IMR-90 (cell line): ENCODE results near the gene MYCBPAP. TPM values are rescaled to one million over a fixed set of nuclear protein-coding genes. Genes with fewer than 3 reads are reported as not detected.

Experiments used
- ATAC-seq: fragments of 200-7000 bp; cut with Tn5 transposase; 2 replicates; pipeline ENCODE4 v1.9.1; 2020; ENCODE audit warnings: low read depth, mild to moderate bottlenecking, moderate library complexity
- BruUV-seq: library from RNA; stranded (reverse); fragments of 400-500 nt; replicated peaks from 2 replicates; lab custom pipeline; 2021; lab: Mats Ljungman, UMichigan
- CTCF ChIA-PET: fragments of 300-600 bp; formaldehyde crosslinking; extraction: SDS; loops from one replicate; lab custom pipeline; 2021; ENCODE audit warnings: antibody characterized with exemption; lab: Yijun Ruan, JAX
- POLR2A ChIA-PET: fragments of 300-600 bp; sonication (Branson Sonifier 250); formaldehyde crosslinking; loops from one replicate; lab custom pipeline; 2022; ENCODE audit warnings: antibody characterized with exemption; ENCODE audit not compliant: unreplicated experiment; lab: Charles Lee
- DNase-seq: peaks from one replicate; pipeline ENCODE4 v3.0.0; 2013
- H2AFZ ChIP-seq: replicated peaks from 2 replicates; pipeline ENCODE3; 2013; ENCODE audit warnings: low read length, mild to moderate bottlenecking; ENCODE audit not compliant: poor library complexity
- H2AK5ac ChIP-seq: 2 replicates; pipeline ENCODE4 v1.6.1; 2013; ENCODE audit warnings: low read depth, low read length, inconsistent platforms
- H2AK9ac ChIP-seq: replicated peaks from 2 replicates; pipeline ENCODE3; 2013; ENCODE audit warnings: mild to moderate bottlenecking, low read depth, low read length, moderate library complexity; ENCODE audit not compliant: poor library complexity
- H2BK120ac ChIP-seq: 2 replicates; pipeline ENCODE4 v1.6.1; 2013; ENCODE audit warnings: low read depth, low read length, inconsistent platforms
- H2BK15ac ChIP-seq: 3 replicates; pipeline ENCODE4 v1.6.1; 2013; ENCODE audit warnings: low read depth, low read length, inconsistent platforms
- H2BK20ac ChIP-seq: 2 replicates; pipeline ENCODE4 v1.6.1; 2013; ENCODE audit warnings: low read depth, mild to moderate bottlenecking, inconsistent platforms, low read length, moderate library complexity
- H2BK5ac ChIP-seq: 2 replicates; pipeline ENCODE4 v1.6.1; 2013; ENCODE audit warnings: mild to moderate bottlenecking, low read depth, low read length, inconsistent platforms; ENCODE audit not compliant: poor library complexity, severe bottlenecking
- H3K14ac ChIP-seq: replicated peaks from 2 replicates; pipeline ENCODE4 v1.6.1; 2013; ENCODE audit warnings: low read depth, low read length, inconsistent platforms
- H3K18ac ChIP-seq: 2 replicates; pipeline ENCODE4 v1.6.1; 2013; ENCODE audit warnings: low read depth, low read length, control low read depth
- H3K23ac ChIP-seq: 2 replicates; pipeline ENCODE4 v1.6.1; 2013; ENCODE audit warnings: low read depth, low read length, inconsistent platforms
- H3K27ac ChIP-seq: 2 replicates; pipeline ENCODE4 v1.5.1; 2013; ENCODE audit warnings: mild to moderate bottlenecking, control low read depth, low read length; ENCODE audit not compliant: insufficient read depth
- H3K27me3 ChIP-seq: 2 replicates; pipeline ENCODE4 v1.6.1; 2013; ENCODE audit warnings: low read length; ENCODE audit not compliant: control insufficient read depth, insufficient read depth
- H3K36me3 ChIP-seq: 2 replicates; pipeline ENCODE4 v1.6.1; 2013; ENCODE audit warnings: low read length, mixed read lengths; ENCODE audit not compliant: control insufficient read depth, insufficient read depth
- H3K4ac ChIP-seq: 2 replicates; pipeline ENCODE4 v1.6.1; 2013; ENCODE audit warnings: low read depth, low read length, inconsistent platforms
- H3K4me1 ChIP-seq: 2 replicates; pipeline ENCODE4 v1.6.1; 2013; ENCODE audit warnings: low read length, mixed read lengths; ENCODE audit not compliant: control insufficient read depth, insufficient read depth
- H3K4me2 ChIP-seq: 2 replicates; pipeline ENCODE4 v1.6.1; 2013; ENCODE audit warnings: low read depth, mild to moderate bottlenecking, control low read depth, low read length, moderate library complexity
- H3K4me3 ChIP-seq: 2 replicates; pipeline ENCODE4 v1.5.1; 2013; ENCODE audit warnings: low read depth, mild to moderate bottlenecking, control low read depth, low read length, moderate library complexity; ENCODE audit not compliant: insufficient read depth
- H3K56ac ChIP-seq: 2 replicates; pipeline ENCODE4 v1.6.1; 2013; ENCODE audit warnings: low read length, inconsistent platforms; ENCODE audit not compliant: insufficient read depth; ENCODE audit errors: extremely low read depth
- H3K79me1 ChIP-seq, 2 experiments: 2 replicates each; pipeline ENCODE4 v1.6.1; 2013; ENCODE audit warnings: low read length in 2 of 2, inconsistent platforms in 1 of 2, low read depth in 1 of 2
- H3K9ac ChIP-seq: 2 replicates; pipeline ENCODE4 v1.6.1; 2013; ENCODE audit warnings: low read depth, low read length, control low read depth
- H3K9me1 ChIP-seq: 2 replicates; pipeline ENCODE4 v1.6.1; 2013; ENCODE audit warnings: low read length, inconsistent platforms; ENCODE audit not compliant: insufficient read depth
- H3K9me3 ChIP-seq: 2 replicates; pipeline ENCODE4 v1.6.1; 2013; ENCODE audit warnings: low read length; ENCODE audit not compliant: control insufficient read depth, insufficient read depth
- H4K20me1 ChIP-seq: 2 replicates; pipeline ENCODE4 v1.6.1; 2013; ENCODE audit warnings: low read length, inconsistent platforms; ENCODE audit not compliant: insufficient read depth
- H4K5ac ChIP-seq: 2 replicates; pipeline ENCODE4 v1.6.1; 2013; ENCODE audit warnings: mild to moderate bottlenecking, low read depth, low read length, control low read depth
- H4K8ac ChIP-seq, 2 experiments: 2 replicates each; pipeline ENCODE4 v1.6.1; 2013; ENCODE audit warnings: low read depth in 2 of 2, low read length in 2 of 2, control low read depth in 1 of 2, inconsistent platforms in 1 of 2
- H4K91ac ChIP-seq: 2 replicates; pipeline ENCODE4 v1.6.1; 2013; ENCODE audit warnings: low read depth, low read length, inconsistent platforms; ENCODE audit not compliant: insufficient read depth
- CHD1 ChIP-seq: IDR thresholded peaks from 2 replicates; pipeline ENCODE4 v1.6.1; 2012; ENCODE audit warnings: low read depth, low read length, improper control_type of control experiment
- FOS ChIP-seq: fragments of 150-350 bp; IDR thresholded peaks from 2 replicates; pipeline ENCODE4 v1.6.1; 2016; ENCODE audit warnings: low read depth, low read length
- MAFK ChIP-seq: IDR thresholded peaks from 2 replicates; pipeline ENCODE4 v1.6.1; 2012; ENCODE audit warnings: low read depth, low read length, improper control_type of control experiment
- RFX5 ChIP-seq: IDR thresholded peaks from 2 replicates; pipeline ENCODE4 v1.8.0; 2012; ENCODE audit warnings: low read depth, mild to moderate bottlenecking, low read length, moderate library complexity
- WGBS, 2 experiments: methylation state at CpG; one replicate each; pipeline versions ENCODE4 v1.1.5 to v1.1.7; 2013; ENCODE audit warnings: missing lambda C conversion rate in 2 of 2; ENCODE audit not compliant: insufficient read length in 1 of 2; ENCODE audit errors: extremely low coverage in 2 of 2; 5-methylcytosine and 5-hydroxymethylcytosine counted together
- dilution Hi-C: fragments of 300-500 bp; cut with HindIII; formaldehyde crosslinking; loops from one replicate; pipeline ENCODE4 v1.14.3; 2018; ENCODE audit warnings: low sequenced_read_pairs; ENCODE audit not compliant: unreplicated experiment
- in situ Hi-C: fragments of 300-500 bp; cut with MboI; formaldehyde crosslinking; loops from 3 replicates; pipeline ENCODE4 v1.14.3; 2019; ENCODE audit warnings: low sequenced_read_pairs, inconsistent platforms, mixed read lengths
- intact Hi-C: fragments of 100-400 bp; cut with micrococcal nuclease; formaldehyde crosslinking; loops from 2 replicates; pipeline ENCODE4 v1.10.0; 2022
- polyA plus RNA-seq, 3 experiments: library from polyadenylated mRNA; depleted of rRNA; stranded (reverse); fragments of >200 nt; gene quantifications; 2 replicates each; pipeline ENCODE4 v1.2.3, GENCODE V29; 2012; ENCODE audit warnings: low replicate concordance in 1 of 3
- total RNA-seq: library from RNA; depleted of rRNA; stranded (reverse); fragments of >200 nt; gene quantifications from 2 replicates; pipeline ENCODE4 v1.2.3, GENCODE V29; 2012
- TF ChIP-seq, protein P1 (sequence below): conservative IDR thresholded peaks from 2 replicates; pipeline ENCODE4 v1.5.1; 2012; ENCODE audit warnings: mild to moderate bottlenecking, low read depth, low read length, improper control_type of control experiment
- TF ChIP-seq, protein P2 (sequence below): fragments of 150-350 bp; IDR thresholded peaks from 2 replicates; pipeline ENCODE4 v1.6.1; 2017; ENCODE audit warnings: mild to moderate bottlenecking, antibody characterized with exemption, low read length, low read depth

Gene MYCBPAP
- total and polyA plus RNA-seq, 2 of the 4 experiments (the other 2 are of a cell fraction): 0.17 to 0.18 TPM

DNA sequence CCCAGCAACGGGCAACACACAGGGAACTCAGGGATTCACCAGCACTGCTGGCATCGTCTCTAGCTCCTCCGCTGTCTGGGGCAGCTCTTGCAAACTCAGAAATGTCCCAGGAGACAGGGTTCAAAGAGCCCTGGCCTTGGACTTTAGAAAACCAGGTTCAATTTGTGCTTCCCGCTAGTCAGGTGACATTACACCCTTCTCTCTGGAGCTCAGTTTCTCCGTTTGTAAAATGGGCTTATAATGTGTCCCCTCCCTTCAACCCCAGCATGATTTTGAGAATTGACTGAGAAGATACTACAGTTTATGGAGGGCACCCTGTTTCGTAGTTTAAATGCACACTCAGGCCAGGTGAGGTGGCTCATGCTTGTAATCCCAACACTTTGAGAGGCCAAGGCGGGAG is 1.9 kb upstream of the MYCBPAP start:
- H3K4me3 ChIP-seq: no peak overlapping the region
- no TSS peak for BruUV-seq
- no peak overlapping the region; the same call in 1 of the 2 replicates for H2AK5ac ChIP-seq
- H3K4ac ChIP-seq: no peak overlapping the region
- no peaks in the 10 kb centered on the region; the same call in 1 of the 2 replicates for H3K27me3 ChIP-seq
- peaks cover 4% of the 10 kb centered on the region for H3K4me1 ChIP-seq
- no peaks in the 10 kb centered on the region for H4K20me1 ChIP-seq
- H3K23ac ChIP-seq: no peak overlapping the region; the same call in 1 of the 2 replicates
- no peak overlapping the region for H3K18ac ChIP-seq
- peaks cover 0 to 3% of the 10 kb centered on the region in 2 experiments; a peak in 1 of 4 replicates for H3K79me1 ChIP-seq
- no peak overlapping the region for H4K91ac ChIP-seq
- no peak overlapping the region for H3K4me2 ChIP-seq
- H2AFZ ChIP-seq: no peak overlapping the region
- no peak overlapping the region for H2BK5ac ChIP-seq
- H2BK120ac ChIP-seq: no peak overlapping the region
- H3K56ac ChIP-seq: no peak overlapping the region
- ATAC-seq: no peak
- POLR2A ChIA-PET: no interaction called here
- no peak overlapping the region for H3K14ac ChIP-seq
- dilution Hi-C loops: no loop called here
- no peak overlapping the region for H4K8ac ChIP-seq
- H3K27ac ChIP-seq: no peak overlapping the region
- no peak overlapping the region for H2AK9ac ChIP-seq
- no peak for DNase-seq
- no peak overlapping the region for H4K5ac ChIP-seq
- TF ChIP-seq, protein P1, sequence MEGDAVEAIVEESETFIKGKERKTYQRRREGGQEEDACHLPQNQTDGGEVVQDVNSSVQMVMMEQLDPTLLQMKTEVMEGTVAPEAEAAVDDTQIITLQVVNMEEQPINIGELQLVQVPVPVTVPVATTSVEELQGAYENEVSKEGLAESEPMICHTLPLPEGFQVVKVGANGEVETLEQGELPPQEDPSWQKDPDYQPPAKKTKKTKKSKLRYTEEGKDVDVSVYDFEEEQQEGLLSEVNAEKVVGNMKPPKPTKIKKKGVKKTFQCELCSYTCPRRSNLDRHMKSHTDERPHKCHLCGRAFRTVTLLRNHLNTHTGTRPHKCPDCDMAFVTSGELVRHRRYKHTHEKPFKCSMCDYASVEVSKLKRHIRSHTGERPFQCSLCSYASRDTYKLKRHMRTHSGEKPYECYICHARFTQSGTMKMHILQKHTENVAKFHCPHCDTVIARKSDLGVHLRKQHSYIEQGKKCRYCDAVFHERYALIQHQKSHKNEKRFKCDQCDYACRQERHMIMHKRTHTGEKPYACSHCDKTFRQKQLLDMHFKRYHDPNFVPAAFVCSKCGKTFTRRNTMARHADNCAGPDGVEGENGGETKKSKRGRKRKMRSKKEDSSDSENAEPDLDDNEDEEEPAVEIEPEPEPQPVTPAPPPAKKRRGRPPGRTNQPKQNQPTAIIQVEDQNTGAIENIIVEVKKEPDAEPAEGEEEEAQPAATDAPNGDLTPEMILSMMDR: no peak
- TF ChIP-seq MAFK (no peak), FOS (no peak), RFX5 (no peak), CHD1 (no peak)
- TF ChIP-seq, protein P2, sequence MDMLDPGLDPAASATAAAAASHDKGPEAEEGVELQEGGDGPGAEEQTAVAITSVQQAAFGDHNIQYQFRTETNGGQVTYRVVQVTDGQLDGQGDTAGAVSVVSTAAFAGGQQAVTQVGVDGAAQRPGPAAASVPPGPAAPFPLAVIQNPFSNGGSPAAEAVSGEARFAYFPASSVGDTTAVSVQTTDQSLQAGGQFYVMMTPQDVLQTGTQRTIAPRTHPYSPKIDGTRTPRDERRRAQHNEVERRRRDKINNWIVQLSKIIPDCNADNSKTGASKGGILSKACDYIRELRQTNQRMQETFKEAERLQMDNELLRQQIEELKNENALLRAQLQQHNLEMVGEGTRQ: no peak
- H3K9me1 ChIP-seq: peaks cover 16% of the 10 kb centered on the region
- no peak overlapping the region for H3K9ac ChIP-seq
- no peaks in the 10 kb centered on the region for H3K9me3 ChIP-seq
- in situ Hi-C loops: no loop called here
- H2BK15ac ChIP-seq: no peak overlapping the region
- CTCF ChIA-PET: no interaction called here
- whole genome bisulfite sequencing, 2 experiments: 44% methylated on average over 1 of the region's 7 CpGs; no CpG with 5 or more reads in 1 of the 2 experiments
- H3K36me3 ChIP-seq: no peaks in the 10 kb centered on the region
- intact Hi-C loops: no loop called here
- no peak overlapping the region for H2BK20ac ChIP-seq
